Fibroblast of skin of scalp (primary cell): ENCODE results near the gene ARHGEF17.
A peak's percentile ranks its signal among the peaks of the same experiment; 100 is the strongest.

Experiments
- DNase-seq: peaks from one replicate; pipeline ENCODE4 v3.0.0-alpha.2; 2013

The ARHGEF17 gene

GRCh38 chr11:73380897-73381410, 72.9 kb downstream of the ARHGEF17 start:
- DNase-seq = no peak

GRCh38 chr11:73381589-73381988, 73.5 kb downstream of the ARHGEF17 start:
- DNase-seq = no peak

DNA sequence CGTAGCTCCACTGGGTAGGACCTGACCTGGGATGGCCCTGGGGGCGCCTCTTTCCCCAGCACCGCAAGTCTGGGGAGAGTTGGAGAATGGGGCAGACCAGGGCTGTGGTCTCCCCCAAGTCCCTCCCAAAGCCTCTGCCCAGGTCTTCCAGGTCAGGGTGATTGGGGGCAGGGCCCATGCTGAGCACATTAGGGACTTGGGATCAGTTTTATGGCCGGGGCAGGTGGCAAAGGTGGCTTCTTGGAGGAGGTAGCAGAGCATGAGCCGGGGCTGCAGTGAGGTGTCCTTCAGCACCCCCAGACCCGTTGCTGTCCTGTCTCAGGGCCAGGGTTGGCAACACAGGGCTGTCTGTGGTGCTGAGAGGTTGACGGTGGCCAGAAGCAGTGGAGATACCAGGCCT, 74.1 kb downstream of the ARHGEF17 start:
- no peak for DNase-seq

- no peak for DNase-seq
Measured at GRCh38 chr11:73382747-73383146, 74.7 kb downstream of the ARHGEF17 start.

- no peak for DNase-seq
Measured at GRCh38 chr11:73383249-73384124, 75.4 kb downstream of the ARHGEF17 start.

- no peak for DNase-seq
Measured at GRCh38 chr11:73384125-73384441, 76.0 kb downstream of the ARHGEF17 start.

DNA sequence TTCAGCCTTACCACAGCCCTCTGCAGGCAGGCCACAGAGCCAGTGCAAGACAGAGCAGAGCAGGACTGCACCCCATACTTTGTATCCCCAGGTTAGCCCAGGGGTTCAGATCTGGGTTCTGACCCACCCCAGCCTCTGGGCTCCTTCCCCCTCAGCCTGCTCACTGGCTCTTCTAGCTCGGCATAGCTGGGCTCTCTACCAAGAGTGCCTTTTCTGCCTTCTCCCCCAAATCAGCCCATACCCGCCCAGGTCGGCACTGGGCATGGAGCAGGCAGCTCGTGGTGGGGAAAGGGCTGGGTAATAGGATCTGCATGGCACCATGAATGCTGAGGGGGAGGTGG, 76.4 kb downstream of the ARHGEF17 start:
- DNase-seq = no peak

- peak; percentile 44 for DNase-seq
Measured at GRCh38 chr11:73384872-73385689, 77.0 kb downstream of the ARHGEF17 start.

GRCh38 chr11:73386016-73386415, 77.9 kb downstream of the ARHGEF17 start:
- DNase-seq = peak; percentile 41

- no peak for DNase-seq
Measured at GRCh38 chr11:73386546-73386945, 78.5 kb downstream of the ARHGEF17 start.

DNA sequence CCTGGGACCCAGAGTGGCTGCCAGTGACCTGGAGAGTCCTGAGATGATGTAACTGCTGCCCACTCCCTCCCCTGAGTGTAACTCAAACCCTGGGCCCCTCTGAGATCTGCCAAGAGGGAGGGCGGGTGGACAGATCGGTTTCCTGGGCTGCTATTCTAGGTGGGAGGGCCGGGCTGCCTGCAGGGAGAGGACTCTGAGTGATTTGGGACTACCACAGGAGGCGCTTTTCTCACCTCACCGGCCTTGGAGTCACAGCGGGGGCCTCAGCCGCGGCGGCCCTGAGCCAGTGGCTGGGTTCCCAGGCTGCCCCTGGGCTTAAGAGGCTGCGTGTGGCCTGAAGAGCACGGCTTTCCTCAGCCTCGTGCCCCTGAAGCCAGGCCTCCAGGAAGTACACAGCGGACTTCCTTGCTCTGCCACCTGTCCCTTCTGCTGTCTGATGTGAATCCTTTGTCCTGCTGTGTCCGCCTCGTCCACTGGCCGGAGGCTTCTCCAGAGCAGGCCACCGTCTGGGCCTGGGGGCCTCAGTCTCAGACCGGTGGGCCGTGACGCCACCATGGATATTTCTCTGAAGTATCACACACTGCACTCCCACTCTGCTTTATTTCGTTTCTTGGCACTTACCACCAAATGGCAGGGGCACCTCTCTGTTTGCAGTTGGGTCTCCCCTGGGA, 79.7 kb downstream of the ARHGEF17 start:
- peak; percentile 25 for DNase-seq

- DNase-seq = no peak
Measured at GRCh38 chr11:73388265-73389133, 80.4 kb downstream of the ARHGEF17 start.

GRCh38 chr11:73389134-73389525, 81.1 kb downstream of the ARHGEF17 start:
- DNase-seq = peak; percentile 70

- no peak for DNase-seq
Measured at GRCh38 chr11:73389916-73390315, 81.8 kb downstream of the ARHGEF17 start.

GRCh38 chr11:73390601-73391565, 82.8 kb downstream of the ARHGEF17 start:
- DNase-seq = no peak

DNA sequence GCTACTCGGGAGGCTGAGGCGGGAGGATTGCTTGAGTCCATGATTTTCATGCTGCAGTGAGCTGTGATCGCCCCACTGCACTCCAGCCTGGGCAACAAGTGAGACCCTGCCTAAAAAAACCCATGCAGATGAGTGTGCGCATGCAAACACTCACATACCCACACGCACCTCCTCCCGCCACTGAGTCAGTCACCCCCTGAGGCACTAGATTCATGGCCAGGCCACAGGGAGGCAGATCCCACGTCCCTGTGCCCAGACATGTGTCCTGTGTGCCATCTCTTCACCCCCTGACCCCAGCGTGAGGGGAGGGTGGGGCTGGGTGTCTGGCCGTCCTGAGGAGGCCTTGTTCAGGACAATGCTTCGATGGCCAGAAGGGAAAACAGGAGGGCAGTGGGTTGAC, 83.6 kb downstream of the ARHGEF17 start:
- DNase-seq = no peak

DNA sequence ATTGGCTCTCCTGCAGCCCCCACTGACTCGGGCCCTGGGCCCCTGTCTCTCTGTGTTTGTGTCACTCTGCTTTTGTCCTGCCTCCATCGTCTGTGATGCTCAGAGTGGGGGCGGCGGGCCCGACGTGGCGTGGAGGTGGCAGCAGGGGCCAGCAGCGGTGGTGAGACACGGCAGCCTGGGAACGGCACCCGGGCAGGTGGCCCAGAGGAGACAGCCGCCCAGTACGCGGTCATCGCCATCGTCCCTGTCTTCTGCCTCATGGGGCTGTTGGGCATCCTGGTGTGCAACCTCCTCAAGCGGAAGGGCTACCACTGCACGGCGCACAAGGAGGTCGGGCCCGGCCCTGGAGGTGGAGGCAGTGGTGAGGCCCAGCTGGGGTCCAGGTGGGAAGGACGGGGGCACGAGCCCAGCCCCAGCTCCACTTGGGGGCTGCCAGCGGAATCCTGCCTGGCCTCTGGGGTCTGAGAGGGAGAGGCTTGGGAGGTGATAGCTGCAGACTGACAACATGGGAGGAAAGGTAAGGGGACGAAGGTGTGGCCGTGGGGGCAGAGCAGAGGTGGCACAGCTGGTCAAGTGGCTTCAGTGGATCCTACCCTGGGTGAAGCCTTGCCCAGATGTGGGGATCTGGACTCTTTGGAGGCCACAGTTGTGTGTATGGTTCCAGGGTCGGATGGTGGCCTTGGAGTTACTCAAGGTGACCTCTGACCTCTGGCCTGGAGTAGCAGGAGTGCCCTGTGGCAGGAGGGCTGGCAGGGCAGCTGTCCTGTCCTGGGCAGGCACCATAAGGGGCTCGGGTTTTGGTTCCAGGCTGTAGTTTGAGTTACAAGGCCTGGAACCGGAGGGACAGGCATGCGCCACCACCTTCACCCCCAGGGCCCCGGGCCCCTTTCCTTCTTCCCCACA, 84.3 kb downstream of the ARHGEF17 start:
- DNase-seq = no peak

DNA sequence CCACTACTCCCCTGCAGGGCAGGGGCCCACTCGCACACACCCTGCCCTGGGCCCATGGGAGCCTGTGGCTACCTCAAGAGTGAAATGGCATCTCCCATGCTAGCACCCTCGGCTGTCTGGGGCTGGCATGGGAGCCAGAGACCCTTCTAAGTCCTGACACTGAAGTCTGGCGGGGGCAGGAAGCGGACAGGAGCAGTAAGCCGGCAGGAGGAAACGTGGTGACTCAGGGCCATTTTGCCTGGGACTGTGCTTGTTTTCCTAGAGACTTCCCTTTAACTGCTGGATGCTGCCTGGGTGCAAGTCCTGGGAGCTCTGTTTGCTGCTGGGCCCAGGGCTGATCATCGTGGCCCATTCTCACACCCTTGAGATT, 84.9 kb downstream of the ARHGEF17 start:
- no peak for DNase-seq

- DNase-seq = peak; percentile 78
Measured at GRCh38 chr11:73393479-73394415, 85.7 kb downstream of the ARHGEF17 start.
